22Rv1 (cell line): ENCODE data around the gene FRMD7.

Experiments
- CTCF ChIP-seq: fragments of 450-650 bp; IDR thresholded peaks from 2 replicates; pipeline ENCODE4 v1.5.1; 2017; ENCODE audit warnings: mild to moderate bottlenecking
- ZFX ChIP-seq: fragments of 450-650 bp; IDR thresholded peaks from 2 replicates; pipeline ENCODE4 v1.6.1; 2017; ENCODE audit warnings: antibody characterized with exemption, borderline replicate concordance

GRCh38 chrX:132114607-132115006 is 13.2 kb downstream of the FRMD7 start:
- TF ChIP-seq ZFX, result no peak
- TF ChIP-seq CTCF, result no peak
